Fibroblast of gingiva (primary cell): ENCODE measurements around the gene KRT4.

Experiments
- DNase-seq: peaks from one replicate; pipeline ENCODE4 v3.0.0-alpha.2; 2011; ENCODE audit warnings: low read depth

Gene KRT4

DNA sequence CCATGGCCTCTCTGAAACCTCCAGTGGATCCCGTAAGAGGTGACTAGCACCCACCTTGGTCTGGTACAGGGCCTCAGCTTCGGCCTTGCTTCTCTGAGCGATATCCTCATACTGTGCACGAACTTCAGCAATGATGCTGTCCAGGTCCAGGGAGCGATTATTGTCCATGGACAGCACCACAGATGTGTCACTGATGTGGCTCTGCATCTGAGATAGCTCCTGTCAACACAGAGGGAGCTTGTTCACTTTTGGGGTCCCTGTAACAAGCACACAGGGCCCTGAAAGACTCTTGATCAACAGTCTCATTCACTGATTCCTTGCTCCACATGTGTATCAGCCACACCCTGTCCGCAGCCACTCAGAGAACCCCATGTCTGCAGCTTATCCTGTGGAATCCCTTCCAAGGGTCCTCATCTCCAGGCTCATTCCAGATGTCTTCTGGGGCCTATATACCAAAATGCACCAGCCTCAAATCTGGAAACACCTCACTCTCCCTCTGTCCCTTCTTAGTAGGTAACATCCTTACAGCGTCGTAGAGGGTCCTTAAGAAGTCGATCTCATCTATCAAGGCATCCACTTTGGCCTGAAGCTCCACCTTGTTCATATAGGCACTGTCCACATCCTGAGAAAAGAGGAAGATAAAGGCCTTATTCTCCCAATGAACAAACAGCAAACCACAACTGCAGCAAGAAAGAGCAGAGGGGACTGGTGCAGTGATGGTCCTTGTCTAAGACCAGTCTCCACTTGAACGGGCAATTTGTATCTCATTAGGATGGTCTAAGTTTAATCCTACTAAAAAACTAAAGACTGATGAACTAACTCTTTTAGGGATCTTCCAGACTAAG lies 21.5 kb downstream of the KRT4 start:
- no peak for DNase-seq

DNA sequence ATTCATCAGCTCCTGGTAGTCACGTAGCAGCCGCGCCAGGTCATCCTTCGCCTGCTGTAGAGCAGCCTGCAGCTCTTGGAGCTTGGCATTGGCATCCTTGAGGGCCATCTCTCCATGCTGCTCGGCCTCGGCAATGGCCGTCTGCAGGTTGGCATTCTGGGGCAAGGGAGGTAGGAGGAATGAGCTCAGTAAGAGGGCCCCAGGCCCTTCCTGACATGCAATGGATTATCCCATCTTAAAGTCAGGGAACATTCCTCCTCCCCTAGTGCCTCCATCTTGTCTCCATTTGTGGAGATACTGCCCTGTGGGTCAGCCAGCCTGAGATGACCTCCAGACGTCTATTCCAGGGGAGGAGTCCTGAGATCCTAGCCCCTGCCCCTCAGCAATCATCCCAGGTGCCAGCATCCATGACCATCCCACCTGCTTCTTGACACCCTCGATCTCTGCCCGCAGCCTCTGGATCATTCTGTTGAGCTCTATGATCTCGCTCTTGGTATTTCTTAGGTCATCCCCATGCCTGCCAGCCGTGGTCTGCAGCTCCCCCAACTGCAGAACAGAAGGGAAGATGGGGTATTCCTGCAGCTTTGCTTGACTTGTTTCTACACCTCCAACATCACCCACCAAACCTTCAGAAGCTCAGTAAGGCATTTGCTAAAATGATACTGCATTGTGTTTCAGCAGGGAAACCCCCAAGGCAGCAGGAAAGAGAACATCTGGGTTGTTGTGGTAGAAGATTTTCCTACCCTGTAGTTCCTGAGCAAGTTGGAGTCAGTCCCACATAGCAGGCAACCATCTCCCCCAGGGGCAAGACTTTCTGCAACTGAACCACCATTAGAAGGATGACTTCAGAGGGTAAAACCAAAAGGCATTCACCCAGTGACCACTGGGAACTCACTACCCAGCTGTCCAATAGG lies 22.4 kb downstream of the KRT4 start:
- DNase-seq: no peak

DNA sequence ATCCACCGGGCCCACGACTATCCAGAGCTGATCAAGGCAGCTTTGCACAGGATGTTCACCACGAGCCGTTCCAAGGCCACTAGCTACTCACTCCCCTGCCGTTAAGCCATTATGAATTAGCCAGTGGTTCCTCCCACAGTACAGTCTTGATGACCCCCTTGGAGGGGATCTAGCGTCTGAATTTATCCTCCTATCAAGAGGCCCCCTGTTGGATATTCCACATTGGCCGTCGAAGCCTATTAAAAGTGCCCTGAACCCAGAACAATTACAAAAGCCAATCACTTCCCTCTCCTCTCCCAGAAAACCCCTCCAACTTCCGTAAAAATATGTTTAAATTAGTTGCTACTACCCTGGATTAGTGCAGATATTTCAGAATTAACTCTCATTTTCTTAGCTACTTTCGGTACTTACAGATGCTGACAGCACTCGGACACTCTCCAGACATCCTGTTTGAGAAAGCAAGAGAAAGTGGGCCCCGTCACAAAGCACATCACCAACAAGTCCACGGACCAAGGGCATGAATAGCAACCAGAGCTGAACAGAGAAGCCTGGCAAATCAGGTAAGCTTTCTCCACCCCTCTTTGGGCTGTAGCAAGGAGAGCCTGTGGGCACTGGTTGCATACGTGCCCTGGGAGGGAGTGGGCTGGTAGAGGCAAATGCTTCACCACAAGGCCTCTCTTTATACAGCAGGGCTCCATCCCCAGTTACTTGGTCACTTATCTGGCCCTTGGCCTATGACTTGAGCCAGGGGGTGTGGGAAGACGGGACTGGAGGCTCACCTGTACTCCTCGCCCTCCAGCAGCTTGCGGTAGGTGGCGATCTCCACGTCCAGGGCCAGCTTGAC lies 23.3 kb downstream of the KRT4 start:
- no peak for DNase-seq

DNA sequence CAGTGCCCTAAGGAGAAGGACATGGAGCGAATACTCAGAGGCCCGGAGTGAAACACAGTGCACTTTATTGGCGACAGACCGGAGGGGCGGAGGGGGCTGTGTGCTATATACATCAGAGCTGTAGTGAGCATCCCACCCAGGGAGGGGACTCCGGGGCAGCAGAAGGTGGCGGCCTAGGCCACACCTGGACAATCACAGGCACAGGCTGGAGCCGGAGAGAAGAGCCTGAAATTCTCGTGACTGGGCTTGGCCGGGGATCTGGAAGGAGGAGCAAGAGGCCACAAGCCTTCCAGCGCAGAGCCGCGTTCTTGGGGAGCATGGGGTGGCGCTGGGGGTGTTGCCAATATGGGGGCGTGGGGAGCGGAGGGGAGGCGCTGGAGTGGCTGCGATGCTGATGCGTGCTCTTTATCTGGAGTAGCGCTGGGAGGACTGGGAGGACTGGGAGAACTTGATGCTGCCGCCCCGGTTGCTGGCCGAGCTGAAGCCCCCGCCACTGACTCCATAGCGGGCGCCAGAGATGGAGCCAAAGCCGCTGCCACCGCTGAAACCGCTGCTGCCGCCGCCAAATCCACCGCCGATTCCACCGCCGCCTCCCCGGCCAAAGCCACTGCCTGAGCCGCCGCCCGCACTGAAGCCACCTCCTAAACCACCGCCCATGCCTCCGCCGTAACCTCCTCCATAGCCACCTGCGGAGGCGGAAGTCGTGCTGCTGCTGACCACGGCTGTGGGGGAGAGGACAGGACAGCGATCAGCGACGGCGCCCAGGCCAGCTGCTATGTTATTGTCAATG lies 24.1 kb downstream of the KRT4 start:
- DNase-seq: no peak

DNA sequence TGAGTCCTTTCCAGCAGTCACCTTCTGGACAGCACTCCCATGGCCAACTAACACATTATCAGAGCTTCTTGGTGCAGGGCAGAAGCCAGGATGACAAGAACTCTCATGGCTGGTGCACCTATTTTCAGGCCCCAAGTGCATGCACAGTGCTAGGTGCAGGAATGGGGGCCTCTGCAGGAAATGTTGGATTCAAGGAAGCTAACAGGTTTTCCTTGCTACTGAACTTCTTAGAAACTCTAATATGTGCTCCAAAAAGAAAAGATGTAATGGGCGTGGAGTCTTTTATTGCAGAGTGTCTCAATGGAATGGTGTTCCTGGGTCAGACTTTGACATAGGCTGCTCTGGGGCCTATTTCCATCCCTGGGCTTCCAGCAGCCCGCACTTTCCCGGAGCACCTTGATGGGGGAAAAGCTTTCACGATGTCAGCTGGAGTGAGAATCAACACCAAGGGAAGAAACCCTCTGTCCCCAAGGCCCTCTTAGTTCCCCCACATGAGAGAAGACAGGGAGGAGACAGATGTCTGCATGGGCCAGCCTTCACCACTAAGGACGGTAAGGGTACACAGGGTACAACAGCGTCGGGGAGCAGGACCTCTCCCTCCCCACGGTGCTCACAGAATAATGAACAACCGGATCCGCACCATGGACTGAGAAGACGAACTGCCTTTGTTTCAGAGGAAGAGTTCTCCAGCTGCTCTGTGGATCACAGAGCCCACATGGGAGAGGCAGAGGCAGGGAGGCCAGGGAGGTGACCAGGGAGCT lies 24.9 kb downstream of the KRT4 start:
- DNase-seq: no peak

DNA sequence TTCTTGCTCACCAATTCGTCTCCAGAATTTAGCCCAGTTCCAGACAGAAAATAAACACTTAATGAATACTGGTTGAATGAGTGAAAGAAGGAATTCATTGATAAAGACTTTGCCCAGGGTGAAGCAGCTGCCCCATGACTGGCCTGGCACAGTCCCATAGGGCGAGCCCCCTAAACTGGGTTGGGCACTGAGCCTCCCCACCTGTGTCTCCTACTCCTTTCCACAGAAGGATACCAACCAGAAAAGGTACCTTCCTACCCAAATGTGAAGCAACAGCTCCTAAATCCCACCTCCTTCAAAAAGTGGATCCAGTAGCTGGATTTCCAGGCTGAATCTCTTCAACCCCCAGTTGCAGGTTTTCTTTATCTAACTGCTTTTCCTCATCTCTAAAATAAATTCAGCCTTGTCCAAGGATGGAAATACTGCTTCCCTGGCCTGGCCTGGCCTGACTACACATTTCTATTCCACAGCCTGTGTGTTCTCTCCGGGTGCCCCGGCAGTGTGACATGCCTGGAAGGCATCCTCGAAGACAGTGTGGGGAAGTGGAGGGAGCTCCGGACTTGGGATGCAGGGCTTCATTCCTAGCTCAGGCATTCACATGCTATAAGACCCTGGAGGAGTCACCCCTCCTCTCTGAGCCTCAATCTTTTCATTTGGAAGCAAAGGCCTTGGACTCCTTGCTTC lies 25.6 kb downstream of the KRT4 start:
- no peak for DNase-seq

DNA sequence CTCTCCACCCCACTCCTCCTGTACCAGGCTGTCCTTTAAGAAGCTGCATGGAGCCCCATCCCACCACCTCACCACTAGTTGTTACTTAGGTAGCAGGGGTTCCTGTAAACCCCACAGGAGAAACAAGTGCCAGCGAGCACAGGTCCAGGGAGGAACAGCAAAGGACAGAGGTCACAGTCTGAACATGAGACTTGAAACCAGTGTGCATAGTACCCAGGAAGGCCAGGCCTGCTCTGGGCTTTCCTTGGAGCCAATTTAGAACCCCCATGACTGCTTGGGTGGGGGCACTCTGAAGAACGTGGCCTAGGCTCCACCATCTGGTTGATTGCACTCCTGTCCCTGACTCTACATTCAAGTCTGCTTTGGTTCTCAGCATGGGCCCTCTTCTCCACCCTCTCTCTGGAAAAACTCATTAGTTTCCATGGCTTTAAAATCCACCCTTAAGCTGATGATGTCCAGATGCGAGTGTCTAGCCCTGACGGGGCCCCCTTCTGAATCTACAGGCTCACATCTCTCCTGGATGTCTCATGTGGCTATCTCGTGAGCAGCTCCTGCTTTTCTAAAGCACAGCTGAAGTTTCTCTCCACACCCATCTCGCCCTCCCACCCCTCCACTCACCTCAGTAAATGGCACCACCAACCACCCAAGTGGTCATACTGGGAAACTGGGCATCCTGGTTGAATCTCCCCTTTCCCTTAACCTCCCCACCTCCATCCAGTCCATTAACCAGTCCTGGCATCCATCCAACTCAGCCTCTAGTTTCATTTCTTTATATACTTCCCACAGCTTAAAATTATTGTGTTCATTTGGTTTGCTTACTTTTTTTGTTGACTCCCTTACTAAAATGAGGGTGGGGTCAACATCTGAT lies 26.4 kb downstream of the KRT4 start:
- no peak for DNase-seq

DNA sequence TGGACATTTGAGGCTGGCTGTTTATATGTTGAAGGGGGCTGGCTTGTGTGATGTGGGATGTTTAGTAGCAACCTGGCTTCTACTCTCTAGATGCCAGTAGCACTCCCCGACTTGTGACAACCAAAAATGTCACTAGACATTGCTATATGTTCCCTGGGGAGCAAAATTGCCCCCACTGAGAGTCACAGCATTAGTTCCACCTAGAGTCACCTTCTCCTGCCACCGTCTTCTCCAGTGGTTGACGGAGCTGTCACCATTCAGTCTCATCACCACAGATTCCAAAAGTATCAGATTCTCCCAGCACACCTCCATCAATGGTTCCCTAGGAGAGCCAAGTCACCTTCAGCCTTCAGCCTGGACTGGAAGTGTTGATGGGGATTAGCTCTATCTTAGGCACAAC lies 29.0 kb downstream of the KRT4 start:
- DNase-seq: no peak

DNA sequence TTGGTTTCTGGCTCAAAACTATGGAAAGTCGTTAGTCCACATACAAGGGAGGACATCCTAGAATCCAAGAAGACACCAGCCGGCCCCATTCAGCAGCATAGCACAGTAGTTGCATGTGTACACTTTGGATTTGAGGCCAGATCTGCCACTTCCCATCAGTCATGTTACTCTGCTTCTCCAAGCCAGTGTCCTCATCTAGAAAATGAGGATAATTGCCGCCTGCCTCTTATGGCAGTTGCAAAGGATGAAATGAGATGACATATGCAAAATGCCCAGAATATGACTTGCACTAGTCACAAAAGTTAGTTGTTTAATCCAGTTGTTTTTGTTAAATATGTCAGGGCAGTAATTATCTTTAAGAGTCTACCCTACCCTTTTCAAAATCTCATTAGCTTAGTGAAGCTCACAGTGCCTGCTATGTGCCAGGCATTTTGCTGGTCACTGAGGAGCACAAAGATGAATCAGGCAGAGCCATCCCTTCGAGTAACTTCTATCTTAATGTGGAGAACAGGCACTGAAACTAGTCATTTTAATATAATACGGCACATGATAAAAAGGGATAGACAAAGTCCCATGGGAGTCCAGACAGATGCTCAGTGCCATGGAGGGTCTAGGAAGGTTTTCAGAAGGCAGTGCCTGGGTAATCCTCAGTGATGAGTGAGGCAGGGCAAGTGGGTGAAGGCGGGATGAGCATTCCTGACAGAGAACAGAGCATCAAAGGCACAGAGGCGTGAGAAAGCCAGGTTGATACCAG lies 30.2 kb downstream of the KRT4 start:
- no peak for DNase-seq

DNA sequence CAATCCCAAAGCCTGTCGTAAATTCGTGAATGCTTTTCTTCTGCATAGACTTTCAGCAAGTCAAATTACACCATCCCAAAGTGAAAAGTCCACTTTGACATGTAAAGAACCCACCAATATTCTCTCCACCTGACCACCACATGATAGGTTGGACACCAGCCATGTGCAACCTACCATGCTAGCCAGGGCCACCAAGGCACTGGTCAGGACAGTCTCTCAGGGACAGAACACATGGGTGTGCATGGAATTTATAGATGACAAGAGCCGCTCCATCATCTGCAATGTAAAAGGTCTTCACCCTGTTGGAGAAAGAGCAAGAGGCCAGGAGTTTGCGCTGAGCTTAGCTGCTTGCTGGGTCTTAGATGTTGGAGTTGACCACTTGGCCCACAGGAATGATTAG lies 31.4 kb downstream of the KRT4 start:
- DNase-seq: no peak

DNA sequence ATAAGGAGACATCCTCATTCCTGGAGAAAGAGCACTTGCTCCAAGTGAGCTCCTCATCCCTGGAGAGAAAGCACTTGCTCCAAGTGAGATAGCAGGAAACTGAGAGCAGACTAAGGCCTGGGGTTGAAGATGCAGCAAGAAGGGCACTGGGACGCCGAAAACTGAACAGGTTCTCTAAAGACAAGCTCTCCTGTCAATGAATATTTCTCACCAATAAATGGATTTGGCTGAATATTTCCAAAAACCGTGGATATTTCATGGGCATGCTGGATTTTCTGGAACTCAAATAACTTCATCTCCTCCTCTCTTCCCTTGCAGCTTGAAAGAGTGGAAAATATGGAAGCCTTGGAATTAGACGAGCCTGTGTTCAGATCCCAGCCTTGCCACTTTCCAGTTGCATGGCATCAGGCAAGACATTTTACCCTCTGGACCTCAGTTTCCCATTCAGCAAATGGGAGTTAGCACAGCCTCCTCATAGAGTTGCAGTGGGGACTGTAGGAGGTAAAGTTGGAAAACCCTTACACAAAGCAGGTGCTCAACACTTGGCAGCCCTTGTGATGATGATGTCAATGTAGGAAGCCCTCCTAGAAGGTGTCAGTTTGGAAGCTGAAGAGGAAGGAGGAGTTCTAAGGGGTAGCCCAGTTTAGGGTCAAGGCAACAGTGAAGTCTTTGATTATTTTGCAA lies 32.4 kb downstream of the KRT4 start:
- no peak for DNase-seq

DNA sequence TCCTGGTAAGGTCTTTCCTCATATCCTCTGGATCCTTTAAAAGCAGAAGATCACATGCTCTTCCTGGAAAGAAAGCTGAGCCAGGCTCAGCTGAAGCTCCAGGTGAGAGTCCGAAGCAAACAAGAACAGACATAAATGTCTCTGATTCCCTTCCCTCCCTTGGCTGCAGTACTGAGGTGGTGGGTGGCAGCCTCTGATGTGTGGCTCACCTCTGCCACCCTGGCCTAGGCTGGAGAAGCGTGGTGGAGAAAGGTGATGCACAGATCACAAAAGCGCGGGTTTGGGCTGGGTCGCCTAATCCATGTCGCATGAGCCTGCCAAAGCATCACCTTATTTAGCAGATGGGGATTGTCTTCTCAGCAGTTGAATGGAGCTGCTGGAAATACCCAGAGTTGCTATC lies 34.0 kb downstream of the KRT4 start:
- DNase-seq: no peak

DNA sequence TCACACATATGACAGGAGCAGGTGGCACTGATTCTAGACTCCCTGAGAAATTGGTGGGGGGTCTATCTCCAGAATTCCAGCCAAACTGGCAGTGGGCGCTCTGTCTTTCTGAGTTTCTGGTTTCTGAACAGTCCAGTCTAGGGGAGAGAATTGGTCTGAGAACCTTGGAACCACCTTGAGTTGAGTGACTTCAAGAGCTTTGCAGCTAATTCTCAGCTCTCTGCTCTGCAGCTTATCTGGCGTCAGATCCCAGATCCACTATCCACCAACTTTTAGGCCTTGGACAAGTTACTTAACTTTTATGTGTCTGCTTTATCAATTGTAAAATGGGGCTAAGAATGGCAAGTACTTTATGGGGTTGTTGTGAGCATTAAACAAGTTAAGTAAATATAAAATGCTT lies 35.1 kb downstream of the KRT4 start:
- DNase-seq: no peak

DNA sequence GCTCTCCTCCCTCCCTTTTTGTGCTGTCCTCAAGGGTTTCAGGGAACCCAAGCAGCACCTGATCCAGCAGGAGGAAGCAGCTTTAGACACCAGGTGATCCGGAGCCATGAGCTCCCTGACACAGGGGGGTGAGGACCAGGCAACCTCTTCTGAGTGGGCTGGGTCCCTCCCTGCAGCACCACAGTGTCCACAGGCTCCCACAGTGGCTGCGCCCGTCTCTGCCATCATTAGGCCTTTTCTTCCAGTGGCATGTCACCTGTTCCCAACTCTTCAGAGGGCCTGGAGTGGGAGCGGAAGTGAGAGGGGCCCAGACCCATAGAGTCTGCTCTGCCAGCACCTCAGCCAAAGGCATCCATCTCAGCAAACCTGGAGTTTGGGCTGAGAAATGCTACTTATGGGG lies 36.4 kb downstream of the KRT4 start:
- DNase-seq: no peak

DNA sequence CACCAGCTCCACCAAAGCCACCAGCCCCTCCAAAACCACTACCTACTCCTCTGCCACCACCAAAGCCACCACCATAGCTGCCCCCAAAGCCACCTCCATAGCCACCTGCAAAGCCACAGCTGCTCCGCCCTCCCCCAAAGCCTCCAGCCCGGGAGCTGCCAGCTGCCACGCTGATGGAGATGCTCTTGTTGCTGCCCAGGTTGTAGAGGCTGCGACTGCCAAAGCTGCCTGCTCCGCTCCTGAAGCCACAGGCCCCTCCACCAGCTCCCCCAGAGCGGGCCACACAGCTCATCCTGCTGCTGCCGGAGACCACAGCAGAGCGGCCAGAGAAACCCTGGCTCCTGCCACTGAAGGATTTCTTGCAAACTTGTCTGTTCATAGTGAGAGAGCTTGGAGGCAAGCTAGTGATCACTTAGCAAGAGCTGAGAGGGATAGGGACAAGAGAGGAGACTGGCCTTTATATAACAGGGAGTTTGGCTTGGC lies 37.0 kb downstream of the KRT4 start, which contains the start of gene KRT76:
TSS of gene KRT76 (minus strand) at position 433 of the 483 bp plus-strand sequence. CDS start at position 379, 54 bp downstream.
- no peak for DNase-seq

DNA sequence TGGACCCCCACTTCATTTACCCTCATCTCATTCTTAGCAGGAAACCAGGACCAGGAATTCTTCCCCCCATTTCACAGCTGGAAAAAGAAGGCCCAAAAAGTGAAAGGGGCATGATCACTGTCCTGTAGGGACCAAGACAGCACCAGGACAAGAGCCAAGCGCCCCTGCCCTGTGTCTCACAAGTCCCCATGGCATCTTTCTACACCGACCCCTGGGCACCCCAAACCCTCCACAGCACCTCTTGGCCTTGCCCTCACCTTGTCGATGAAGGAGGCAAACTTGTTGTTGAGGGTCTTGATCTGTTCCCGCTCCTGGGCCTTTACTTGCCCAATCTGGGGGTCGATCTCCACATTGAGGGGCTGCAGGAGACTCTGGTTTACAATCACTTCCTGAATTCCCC lies 37.5 kb downstream of the KRT4 start:
- DNase-seq: no peak

DNA sequence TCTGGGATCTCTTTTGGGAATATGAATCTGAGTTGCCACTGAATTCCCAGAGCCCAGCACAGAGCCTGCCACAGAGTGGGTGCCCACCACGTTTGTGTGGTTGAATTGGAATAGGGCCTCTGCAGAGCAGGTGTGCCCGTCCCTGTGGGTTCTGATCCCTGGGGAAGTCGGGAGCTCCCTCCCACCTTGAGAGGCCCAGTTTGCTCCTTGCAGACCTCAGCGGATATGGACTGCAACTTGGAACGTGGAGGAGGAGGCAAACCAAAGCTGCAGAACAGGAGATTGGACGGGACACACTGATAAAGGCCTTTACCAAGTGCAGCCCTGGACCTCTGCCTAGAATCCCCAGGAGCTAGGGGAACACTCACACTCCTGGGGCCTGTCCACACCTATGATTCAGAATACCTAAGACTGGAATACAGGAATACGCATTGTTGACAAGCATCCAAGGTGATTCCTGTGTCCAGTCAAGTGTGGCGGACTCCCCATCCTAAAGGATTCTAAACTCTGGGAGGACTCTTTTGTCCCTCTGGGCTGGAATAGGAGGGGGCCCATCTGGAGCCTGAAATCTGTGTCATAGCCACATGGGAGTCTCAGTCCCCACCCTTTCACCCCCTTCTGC lies 39.2 kb downstream of the KRT4 start:
- DNase-seq: no peak
